Activated CD4-positive, alpha-beta T cell treated with anti-CD3 and anti-CD28 coated beads, Interleukin-2, Interleukin-4, amounts not matched to agents 100 ng/mL and 50 ng/mL, durations not matched to agents 16 hours and 8 hours (primary cell): ENCODE data around the gene GAB2.

Experiments used
- DNase-seq: peaks from one replicate; pipeline ENCODE4 v3.0.0-alpha.2; 2020; ENCODE audit warnings: low spot score

GAB2 gene

DNA sequence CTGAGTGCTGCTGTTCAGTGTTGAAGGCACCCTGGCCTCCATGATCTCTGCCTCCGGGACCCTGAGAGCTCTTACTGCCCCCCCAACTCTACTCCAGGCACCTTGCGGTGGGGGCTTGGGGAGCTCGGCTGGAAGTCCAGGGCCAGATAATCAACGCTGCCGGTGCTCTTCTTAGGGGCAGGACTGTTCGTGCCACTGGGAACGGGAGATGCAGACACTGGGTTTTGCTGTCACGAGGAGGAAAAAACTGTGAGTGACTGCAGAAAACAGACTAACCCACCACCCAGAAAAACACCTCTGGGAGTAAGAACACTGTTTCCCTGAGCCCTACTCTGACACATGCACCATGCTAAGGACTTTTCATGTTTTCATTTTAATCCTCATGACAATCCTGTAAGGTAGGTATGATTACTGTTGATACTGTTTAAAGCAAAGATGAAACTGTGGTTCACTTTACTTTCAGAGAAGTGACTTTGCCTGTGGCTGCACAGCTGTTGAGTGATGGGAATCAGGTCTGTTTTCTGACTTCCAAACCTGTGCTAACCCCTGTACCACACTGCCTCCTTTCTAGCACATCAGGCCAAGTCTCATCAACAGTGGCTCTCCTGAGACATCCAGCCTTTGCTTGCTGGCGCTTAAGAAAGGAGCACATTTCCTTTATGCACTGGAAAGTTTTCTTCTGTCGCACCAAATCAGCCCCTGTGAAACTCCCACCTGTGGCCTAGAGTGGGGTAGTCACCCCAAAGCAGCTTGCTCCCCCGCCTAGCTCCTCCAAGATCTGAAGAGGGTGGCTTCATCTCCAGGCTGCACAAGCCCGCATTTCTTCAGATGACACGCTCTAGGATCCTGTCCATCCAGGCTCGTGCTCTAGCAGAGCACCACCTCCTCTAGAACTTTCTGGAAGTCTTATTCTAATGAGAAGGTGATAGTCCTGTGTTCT, 197.1 kb downstream of the GAB2 start:
- DNase-seq, result no peak

DNA sequence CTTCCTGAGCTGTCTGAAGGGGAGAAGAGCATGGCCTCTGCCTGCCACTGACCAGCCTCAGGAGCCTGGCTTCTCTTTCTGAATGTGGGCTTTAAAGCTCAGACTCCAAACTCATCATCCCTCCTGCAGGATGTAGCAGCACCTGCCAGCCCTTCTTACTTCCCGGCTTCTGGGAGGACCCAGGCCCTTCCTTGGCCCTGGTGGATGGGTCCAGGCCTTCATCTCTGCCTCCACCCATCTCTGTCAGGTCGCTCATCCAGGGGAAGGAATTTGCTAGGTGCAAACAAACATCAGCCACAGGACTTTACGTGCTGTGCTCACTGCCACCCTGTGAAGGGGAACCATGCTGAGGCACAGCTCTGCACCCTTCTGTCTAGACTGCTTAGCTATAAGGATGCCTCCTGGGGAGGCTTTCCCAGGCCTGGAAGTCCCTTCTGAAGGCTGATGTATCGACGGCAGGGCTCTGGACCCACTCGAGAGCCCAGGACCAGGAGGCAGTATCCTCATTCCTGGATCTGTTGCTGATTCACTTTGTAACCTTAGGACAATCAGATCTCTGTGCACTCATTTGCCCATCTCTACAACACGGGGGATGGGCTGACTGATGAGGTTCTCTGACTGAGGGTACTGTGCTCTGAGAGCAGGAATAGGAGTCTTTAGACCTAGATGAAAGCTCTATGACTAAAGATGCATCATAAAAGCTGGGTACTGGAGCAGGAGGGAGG, 198.0 kb downstream of the GAB2 start:
- no peak for DNase-seq

DNA sequence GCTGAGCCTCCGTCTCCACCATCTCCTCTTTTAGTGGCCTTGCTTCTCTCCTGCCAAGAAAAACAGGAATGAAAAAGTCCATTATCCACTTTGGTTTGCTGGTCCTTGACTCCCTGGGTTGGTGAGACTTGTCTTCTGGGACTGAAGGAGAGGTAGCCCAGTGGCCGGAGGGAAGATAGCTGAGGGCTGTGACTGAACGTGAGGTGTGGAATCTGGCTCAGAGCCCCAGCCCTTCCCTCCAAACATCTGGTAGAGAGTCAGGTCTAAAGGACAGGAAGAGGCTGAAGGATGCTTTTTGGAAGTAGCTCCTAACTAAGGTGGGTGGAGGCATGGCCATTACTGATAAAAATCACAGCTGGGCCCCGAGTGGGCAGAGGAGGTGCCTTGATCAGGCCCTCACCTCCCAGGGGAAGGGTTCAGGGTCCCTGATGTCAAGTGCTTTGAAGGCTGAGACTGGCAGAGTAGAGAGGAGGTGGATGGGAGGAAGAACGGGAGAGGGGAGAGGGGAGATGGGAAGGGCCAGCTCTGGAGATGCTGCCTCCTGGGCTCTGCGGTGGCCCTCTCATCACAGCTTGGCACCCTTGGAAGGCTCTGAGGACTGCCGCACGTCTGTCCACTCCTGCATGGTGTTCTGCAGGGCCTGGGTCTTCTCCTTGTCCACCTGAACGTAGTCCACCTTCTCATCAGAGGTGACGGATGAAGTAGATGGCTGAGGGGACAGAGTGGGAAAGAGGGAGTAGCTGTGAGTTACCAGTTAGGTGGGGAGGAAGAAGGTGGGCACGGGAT, 198.7 kb downstream of the GAB2 start:
- DNase-seq, result no peak

DNA sequence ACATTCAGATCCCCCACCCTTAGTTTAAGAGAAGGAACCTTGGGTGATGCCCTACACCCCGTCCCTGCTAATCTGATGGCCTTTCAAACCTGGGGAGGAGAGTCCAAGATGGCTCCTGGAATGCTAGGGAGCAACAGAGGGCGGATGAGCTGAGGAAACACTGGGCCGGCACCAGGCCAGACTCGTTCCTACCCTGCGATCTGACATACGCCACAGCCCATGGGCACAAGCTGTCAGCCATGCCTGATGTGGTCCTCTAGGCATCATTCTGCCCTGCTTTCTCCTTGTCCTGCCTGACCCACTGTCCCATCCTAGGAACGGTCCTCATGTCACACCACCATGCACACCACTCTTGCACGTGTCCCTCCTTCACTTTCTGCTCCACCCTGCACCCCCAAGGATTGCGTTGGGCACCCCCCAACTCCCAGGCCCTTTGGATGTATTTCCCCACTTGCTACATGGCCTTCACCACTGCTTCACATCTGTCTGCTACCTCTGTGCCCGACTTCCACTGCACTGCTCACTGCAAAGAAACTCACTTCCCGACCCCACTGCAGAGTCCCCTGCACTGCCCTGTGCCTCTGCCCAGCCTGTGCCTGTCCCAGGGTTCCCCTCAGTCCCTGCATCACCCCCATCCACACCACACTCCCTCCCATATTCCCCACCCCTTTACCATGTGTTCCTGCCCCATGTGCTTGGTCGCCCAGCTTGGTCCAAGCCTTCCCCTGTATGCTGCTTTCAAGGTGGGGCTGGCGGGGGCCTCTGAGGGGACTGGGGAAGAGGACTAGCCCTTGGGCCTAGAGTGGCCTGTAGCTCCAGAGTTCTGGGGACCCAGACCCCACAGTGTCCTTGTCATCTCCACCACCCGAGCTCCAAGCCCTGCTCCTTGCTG, 199.7 kb downstream of the GAB2 start:
- no peak for DNase-seq

DNA sequence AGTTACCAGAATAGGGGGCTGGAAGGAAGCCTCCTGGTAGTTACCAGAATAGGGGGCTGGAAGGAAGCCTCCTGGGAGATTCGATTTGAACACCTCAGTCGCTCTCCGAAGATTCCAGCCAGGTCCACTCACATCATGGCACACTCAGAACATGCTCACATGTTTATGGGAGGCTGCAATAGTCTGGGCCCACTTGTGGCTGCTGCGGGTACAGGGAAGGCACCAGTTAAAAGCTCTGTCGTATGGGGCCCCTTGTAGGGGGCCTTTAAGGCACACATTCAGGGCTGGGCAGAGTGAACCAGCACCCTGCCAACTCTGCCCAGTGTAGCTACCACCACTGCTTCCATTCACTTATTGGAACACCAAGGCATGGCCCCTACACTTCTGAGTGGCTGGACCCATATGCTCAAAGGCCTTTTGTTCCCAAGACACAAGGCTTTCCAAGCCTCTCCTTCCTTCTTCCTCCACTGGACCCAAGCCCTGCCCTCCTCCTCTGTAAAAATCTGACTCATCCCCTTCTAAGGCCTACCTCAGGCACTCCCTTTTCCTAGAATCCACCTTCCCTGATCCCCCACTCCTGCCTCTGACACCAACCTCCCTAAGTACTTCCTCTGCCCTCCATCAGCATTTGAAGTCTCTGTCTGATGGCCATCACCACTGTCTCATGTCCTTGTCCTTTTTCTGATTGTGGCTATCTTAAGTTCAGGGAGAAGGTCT, 200.9 kb downstream of the GAB2 start:
- no peak for DNase-seq

DNA sequence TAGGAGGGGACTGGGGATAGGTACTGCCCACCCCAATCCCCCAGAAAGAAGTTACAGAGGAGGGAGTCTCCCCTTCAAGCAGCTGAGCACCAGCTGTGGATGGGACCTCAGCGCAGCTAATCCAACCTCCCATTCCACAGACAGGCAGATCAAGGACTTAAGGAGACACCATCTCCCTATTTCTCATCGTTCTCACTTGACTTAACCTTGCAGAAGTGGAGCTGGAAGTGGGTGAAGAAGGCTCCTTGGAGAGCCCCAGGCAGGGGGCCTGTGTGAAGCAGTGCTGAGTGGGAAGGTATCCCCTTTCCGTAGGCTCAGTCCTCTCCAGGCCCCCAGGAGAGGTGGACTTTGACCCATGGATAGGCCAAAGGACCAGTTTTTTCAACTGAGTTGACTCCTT, 201.6 kb downstream of the GAB2 start:
- no peak for DNase-seq

DNA sequence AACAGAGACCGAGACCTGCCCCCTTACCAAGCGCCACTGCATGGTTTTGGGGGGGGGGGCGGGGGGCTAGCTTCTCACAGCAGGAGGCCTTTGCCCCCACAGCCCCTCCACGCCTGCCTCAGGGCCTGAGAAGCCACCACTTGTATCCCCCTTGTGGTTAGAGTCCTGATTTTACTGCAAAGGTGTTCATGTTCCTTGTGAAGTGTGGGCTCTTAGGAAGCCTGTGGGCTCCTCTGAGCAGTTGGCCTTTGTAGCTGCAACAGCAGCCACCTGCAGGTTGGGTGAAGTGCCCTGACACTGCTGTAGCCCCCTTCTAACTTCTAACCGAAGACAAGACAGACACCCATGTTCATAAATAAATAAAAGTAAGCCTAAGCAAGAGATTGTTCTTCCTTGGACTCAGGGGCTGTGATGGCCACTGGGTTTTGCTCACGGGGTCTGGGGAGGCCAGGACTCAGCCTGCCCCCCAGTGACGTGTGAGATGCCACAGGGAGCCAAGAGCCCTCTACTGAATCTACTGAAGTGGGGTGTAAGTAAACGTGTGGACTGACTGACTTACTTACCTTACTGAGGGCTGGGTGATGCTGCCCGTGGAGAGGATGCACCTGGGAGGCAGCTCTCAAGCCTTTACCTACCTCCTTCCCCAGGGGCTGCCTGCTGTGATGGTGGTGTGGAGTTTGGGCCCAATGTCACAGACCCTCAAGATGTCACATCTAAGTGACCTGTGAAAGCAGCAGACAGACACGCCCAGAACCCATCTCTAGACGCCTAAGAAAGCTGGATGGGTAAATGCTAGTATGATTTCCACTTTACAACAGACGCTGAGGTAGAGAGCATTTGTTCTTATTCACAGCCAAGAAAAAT, 203.1 kb downstream of the GAB2 start:
- DNase-seq, result no peak

DNA sequence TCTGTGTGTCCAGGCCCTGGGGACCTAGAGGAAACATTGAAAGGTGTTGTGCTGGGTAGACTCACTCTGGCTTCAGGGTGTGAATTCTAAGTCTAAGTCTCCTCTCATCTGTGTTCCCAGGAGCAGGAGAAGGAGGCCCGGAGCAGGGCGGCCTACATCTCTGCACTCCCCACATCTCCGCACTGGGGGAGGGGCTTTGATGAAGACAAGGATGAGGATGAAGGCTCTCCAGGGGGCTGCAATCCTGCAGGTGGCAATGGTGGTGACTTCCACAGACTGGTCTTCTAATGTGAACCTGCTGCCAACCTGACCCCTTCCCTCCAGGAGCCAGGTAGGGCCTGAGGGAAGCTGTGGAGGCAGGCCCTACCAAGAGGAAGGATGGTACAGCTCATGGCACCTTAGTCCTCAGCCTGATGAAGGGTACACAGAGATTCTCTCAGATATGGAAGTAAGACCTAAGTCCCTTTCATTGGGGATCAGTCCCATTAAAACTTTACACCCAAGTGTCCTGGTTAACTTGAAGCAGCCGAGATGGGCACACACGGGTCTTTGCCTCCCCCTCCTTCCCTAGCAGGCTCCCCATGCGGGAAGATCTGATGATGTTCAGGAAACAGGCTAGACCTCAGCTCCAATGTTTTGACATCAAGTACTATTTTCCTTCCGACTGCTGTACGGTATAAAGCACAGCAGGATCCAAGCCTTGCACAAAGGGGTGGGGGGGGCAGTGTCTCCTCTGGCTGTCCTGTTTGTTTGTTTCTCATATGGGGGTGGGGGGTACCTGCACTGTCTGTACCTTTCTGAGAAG, 203.9 kb downstream of the GAB2 start:
- no peak for DNase-seq

DNA sequence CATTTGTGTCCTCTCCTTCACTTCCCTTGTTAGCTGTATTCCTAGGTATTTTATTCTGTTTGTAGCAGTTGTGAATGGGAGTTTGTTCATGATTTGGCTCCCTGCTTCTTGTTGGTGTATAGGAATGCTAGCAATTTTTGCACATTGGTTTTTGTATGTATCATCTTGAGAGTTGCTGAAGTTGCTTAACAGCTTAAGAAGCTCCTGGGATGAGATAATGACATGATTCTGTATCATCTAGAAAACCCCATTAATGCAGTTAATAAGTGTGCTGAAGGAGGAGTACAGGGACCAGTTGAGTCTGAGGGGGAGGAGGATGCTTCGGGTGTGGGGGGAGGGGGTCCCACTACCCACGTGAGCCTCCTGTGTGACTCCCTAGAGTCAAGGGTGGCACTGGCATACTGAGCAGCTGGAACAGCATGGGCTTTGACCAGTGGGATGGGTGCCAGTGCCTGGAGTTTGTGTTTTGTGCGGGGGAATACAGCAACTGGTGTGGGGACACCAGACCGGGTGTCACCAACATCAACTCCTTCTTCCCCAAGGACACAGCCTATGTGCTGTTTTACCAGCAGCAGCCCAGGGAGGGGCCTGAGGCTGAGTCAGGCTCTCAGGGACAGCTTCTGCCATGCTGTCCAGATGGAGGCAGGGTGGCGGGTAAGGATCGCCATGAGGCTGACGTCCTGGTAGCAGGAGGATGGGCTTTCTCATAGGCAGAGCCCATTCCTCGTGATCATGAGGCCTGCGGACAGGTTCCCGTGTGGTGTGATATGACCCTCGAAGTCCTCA, 204.8 kb downstream of the GAB2 start:
- no peak for DNase-seq

DNA sequence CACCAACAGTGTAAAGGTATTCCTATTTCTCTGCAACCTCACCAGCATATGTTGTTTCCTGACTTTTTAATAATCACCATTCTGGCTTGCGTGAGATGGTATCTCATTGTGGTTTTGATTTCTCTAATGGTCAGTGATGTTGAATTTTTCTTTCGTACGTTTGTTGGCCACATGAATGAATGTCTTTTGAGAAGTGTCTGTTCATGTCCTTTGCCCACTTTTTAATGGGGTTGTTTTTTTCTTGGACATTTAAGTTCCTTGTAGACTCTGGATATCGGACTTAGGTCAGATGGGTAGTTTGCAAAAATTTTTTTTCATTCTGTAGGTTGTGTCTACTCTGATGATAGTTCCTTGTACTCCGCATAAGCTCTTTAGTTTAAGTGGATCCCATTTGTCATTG, 206.1 kb downstream of the GAB2 start:
- DNase-seq, result no peak

DNA sequence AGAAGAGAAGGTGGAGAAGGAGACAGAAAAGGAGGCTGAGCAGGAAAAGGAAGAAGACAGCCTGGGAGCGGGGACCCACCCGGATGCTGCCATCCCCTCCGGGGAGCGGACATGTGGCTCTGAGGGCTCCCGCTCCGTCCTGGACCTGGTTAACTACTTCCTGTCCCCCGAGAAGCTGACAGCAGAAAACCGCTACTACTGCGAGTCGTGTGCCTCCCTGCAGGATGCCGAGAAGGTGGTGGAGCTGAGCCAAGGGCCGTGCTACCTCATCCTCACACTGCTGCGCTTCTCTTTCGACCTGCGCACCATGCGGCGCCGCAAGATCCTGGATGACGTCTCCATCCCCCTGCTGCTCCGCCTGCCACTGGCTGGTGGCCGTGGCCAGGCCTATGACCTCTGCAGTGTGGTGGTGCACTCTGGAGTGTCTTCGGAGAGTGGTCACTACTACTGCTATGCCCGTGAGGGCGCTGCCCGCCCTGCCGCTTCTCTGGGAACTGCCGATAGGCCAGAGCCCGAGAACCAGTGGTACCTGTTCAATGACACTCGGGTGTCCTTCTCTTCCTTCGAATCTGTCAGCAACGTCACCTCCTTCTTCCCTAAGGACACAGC, 207.5 kb downstream of the GAB2 start:
- no peak for DNase-seq

DNA sequence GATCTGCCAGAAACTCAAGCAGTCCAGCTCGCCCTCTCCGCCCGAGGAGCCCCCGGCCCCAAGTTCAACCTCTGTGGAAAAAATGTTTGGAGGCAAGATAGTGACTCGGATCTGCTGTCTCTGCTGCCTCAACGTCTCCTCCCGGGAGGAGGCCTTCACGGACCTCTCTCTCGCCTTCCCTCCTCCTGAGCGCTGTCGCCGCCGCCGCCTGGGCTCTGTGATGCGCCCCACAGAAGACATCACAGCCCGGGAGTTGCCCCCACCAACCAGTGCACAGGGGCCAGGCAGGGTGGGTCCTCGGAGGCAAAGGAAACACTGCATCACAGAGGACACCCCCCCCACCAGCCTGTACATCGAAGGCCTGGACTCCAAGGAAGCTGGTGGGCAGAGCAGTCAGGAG, 208.1 kb downstream of the GAB2 start:
- DNase-seq, result no peak

DNA sequence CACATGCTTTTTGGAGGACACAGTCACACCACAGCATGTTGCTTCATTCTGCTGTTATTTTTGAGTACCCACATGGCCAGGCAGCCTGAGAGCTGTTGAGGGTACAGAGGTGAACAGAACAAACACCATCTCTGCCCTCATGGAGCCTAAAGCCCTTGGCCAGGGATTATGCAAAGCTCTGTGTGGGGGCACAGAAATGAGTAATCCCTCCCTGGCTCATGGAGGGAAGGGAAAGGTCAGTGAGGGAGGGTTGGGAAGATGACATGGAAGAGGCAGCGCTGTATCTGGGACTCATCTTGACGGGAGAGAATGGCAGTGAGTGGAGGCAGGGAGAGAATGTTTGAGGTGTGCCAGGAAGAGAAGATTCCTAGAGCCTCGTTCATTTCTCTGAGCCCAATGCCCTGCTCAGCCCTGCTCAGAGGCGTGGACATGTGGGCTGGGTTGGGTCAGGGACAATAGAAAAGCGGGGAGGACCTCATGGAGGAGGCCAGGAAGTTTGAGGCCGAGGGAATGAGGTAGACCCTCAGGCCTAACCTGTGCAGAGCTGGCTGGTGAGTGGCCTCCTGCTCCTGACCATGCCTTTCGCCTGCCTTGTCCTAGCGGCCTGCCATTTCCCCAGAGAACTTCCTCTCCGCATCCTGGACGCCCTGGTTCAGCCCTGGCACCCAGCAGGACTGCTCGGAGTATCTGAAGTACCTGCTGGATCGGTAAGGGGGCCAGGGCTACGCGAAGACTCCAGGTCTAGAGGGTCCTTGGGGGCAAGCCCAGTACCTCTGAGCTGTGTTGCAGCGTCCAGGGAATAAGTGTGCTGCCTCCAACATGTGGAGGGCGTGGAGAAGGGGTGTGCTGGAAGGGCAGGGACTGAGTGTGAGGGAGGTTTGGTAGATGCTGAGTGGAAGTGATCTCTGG, 209.1 kb downstream of the GAB2 start:
- no peak for DNase-seq

DNA sequence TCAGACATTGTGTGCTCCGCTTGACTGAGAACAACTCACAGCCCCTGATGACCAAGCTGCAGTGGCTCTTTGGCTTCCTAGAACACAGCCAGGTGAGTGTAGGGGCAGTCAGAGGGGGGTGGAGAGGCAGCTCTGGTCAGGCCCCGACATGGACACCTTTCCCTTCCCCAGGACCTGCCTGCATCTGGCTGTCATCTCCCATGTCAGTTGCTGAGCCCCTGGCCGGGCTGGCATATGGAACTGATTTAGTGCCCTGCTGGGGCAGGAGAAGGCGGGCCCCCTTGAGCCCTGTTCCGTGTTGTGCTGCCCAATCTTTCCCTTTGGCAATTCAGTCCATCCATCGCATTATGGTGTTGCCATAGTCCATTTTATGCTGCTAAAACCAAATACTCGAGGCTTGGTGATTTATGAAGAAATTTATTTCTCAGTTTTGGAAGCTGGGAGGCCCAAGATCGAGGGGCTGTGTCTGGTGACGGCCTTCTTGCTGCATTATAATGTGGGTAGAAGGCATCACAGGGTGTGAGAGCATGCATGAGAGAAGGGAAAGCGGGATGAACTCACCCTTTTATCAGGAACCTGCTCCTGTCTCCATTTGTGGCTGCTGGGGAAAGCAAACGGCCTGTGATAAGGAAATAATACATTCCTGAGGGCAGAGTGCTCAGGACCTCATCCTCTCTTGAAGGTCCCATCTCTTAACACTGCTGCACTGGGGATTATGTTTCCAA, 209.9 kb downstream of the GAB2 start:
- no peak for DNase-seq

DNA sequence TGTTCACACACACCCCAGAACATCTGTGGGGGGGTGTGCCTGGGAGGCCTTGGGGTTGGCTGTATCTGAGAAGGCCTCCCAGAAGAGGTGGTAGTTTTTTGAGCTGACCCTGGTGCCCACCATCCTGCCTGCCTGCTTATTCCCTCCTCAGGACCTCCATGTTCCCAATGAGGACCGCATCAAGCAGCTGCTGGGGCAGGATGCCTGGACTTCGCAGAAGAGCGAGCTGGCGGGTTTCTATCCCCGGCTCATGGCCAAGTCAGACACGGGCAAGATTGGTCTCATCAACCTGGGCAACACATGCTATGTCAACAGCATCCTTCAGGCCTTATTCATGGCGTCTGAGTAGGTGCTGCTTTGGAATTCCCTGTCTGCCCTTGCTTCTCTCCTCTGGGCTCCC, 211.9 kb downstream of the GAB2 start:
- DNase-seq, result no peak

DNA sequence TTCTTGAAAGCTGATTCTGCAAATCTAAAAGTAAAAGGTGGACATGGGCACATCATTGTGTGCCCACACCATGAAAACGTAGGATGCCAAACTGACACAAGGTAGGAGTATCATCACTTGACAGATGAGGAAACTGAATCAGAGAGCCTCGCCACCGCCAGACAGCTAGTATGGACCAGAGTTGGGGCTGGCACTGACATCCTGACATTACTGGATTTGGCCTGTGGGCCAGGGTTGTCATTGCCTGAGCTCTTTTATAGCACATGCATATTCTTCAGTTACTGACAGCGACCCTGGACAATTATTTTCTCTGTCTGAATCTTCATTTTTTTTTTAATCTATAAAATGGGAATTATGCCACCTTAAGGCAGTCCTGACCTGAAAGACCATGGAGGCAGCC, 212.4 kb downstream of the GAB2 start:
- no peak for DNase-seq
